ENCODE measurements around the gene EPB41. TPM values are rescaled to one million over a fixed set of nuclear protein-coding genes. Genes with fewer than 3 reads are reported as not detected.

EPB41 gene
- total RNA-seq, 1 experiment from 2014 or later: 39.4 TPM

DNA sequence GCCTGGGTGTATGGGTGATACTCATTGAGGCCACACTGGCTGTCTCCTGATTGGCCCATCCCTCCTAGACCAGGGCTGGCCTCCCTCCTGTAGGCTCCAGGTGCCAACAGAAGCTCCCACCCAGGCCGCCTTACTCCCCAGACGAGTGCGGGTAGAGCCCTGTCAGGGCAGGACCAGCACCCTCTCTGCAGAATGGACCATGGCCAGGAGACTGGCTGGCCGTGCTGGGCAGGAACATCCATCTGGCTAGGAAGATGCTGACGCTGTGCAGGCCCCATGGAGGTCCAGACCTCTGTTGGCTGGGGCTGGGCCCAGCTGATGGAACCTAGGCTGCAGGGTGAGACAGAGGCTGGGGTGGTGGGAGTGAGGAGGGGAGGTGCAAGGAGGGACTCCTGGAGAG lies 25.0 kb upstream of the EPB41 start:
- no peak for DNase-seq (ENCODE audit: low spot score)
- in situ Hi-C loops (cut with HindIII; ENCODE audit: low sequenced_read_pairs): no loop called here

DNA sequence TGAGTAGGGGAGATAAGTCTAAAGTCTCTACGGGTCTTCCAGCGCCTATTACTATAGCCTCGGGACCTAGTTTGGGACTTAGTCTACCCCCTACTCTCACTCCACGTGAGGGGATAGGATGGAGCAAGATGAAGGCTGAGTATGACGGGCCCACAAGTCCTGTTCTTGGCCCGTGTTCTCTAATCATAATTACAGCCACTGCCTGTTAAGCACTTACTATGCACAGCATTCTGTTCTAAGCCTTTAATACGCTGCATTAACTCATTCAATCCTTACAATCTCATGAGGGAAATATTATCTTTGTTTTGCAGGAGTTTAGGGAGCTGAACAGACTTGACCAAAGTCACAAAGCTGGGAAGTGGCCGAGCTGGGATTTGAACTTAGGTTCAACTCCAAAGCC lies 23.9 kb upstream of the EPB41 start:
- in situ Hi-C loops (cut with HindIII; ENCODE audit: low sequenced_read_pairs): no loop called here
- DNase-seq (ENCODE audit: low spot score): no peak

DNA sequence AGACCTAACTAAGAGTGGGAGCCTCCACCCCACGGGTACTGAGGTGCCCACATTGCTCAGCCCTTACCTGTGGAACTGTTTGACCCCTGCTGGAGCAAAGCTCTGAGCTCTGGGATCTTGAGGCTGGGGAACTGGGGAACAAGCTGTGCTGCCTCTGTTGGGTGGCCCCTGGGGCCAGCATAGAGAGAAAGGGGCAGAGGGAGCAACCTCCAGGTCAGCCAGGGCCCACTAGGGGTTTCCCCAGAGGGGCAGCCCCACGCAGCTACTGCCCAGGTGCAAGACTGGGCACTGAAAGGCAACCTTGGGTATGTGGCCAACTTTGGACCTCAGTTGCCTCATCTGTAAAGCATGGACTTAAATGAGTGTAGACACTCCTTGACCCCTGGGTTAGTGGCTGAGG lies 23.5 kb upstream of the EPB41 start:
- in situ Hi-C loops (cut with HindIII; ENCODE audit: low sequenced_read_pairs): no loop called here
- no peak for DNase-seq (ENCODE audit: low spot score)

DNA sequence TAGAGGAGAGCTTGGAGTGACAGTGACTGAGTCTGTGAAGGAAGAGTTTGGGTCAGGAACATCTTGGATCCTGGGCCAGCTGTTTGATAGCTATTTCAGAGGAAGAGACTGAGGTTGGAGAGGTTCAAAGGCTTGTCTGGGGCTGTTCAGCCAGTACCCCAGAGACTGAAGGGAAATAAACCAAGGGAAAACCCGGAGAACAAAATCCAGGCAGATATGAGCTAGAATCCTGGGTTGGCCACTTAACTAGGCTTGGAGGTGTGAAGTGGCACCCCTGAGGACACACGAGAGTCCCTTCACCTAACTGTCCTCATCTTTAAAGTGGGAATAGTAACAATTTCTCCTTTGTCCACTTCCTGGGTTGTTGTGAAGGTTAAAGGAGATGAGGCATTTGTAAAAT lies 23.1 kb upstream of the EPB41 start:
- DNase-seq (ENCODE audit: low spot score): no peak
- in situ Hi-C loops (cut with HindIII; ENCODE audit: low sequenced_read_pairs): no loop called here

DNA sequence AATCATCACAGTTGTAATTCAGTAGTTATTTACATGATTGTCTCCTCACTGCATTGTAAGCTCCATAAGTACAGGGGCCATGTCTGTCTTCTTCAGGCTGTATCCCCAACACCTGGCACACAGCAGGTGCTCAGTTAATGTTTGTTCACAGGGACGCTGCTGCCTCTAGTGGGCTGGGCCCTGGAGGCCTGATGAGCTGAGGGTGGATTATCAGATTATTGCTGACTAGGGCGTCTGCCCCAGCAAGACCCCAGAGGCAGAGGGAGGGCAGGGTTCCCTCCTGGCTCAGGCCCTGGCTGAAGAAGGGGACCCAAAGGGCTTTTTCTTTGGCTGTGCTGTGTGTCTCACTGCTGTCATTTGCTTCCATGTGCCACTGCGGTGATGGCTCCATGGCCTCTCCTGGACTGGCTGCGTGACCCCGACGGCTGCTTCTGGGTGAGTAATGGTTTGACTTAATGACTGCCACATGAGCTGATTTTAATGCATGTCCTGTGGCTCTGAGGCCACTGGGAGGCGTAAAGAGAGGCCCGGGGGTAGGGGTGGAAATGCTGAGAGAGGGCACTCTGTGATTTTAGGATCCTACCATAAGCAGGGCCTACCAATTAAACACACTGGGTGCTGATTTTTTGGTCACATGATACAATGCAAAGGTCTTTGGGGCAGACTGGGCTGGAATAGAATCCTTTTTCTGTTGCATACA lies 20.8 kb upstream of the EPB41 start:
- in situ Hi-C loops (cut with HindIII; ENCODE audit: low sequenced_read_pairs): no loop called here

DNA sequence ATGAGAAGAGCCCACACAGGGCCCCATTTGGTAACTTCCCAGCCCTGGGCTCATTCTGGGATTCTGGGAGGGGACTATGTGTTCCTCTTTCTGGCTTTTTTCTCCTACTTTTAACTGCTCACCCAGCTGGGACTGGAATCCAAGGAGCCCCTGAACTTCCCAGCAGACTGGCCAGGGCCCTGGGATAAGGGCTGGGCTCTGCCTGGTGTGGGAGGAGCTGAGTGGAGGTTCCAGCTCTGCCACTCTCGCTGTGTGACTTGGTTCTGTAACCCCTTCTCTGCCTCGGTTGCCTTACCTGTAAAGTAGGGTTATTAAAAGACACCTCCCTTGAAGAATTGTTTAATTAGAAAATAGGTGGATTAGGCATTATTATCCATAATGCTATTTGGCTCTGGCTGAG lies 19.6 kb upstream of the EPB41 start:
- in situ Hi-C loops (cut with HindIII; ENCODE audit: low sequenced_read_pairs): no loop called here

More for the DNA sequence above, 20.8 kb upstream of the EPB41 start:
- DNase-seq (ENCODE audit: low spot score): no peak

DNA sequence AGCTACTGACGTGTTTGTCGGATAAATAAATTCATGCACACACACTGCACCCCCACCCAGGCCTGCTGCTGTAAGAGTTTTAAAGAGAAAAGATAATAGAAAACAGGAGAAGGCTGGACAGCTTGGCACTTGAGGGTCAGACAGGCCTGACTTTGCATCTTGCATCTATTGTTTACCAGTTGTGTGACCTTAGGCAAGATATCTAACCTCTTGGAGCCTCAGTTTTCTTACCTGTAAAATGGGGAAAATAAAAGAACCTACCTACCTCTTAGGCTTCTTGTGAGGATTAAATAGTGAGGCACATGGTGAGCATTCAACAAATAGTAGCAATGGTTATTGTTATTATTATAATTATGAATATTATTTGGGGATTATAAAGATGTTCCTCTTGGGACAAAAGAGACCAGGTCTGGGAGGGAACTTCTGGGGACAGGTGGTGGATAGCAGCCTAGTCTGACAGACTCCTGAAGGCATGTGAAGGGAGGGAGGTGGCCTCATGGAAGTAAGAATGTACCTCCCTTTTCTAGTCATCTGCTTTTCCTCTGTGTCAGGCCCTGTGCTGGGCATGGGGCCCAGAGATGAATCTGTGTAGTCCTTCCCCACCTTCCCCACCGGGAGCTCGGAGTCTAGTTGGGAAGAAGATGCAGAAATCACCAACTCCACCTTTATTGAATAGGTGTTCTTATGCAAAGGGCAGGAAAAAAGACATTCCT lies 18.3 kb upstream of the EPB41 start:
- in situ Hi-C loops (cut with HindIII; ENCODE audit: low sequenced_read_pairs): no loop called here
- no peak for DNase-seq (ENCODE audit: low spot score)

More for the DNA sequence above, 19.6 kb upstream of the EPB41 start:
- no peak for DNase-seq (ENCODE audit: low spot score)

DNA sequence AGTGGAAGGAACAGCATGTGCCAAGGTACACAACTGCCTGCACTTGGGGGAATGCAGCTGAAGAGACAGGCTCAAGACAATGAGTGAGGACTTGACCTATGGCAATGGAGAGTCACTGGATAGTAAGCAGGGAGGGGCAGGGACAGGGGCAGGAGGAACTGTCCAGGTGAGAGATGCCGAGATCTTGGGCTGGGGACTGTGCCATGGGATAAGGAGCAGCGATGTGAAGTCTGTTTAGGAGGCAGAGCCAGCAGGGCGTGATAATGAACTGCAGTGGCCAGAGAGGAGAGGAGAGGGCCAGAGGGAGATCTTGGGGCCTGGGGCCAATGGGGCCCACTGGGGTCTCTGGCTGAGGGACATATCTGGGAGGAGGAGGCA lies 17.8 kb upstream of the EPB41 start:
- no peak for DNase-seq (ENCODE audit: low spot score)
- in situ Hi-C loops (cut with HindIII; ENCODE audit: low sequenced_read_pairs): no loop called here

DNA sequence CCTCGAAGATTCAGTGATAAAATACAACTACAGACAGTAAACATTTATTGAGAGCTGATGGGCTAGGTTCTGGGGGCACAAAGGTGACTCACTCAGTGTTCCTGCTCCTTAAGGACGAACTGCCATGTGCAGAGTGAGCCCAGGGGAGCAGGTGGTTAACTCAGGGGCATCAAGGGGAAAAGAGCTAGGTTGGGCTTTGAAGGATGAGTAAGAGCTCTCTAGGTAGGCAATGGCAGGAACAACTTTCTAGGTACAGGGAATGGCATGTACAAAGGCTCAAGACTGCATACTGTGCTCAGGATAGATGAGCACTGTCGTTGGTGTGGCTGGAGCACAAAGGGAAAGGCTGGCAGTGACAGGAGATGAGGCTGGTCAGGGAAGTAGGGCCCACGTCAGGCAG lies 16.6 kb upstream of the EPB41 start:
- in situ Hi-C loops (cut with HindIII; ENCODE audit: low sequenced_read_pairs): no loop called here
- no peak for DNase-seq (ENCODE audit: low spot score)

DNA sequence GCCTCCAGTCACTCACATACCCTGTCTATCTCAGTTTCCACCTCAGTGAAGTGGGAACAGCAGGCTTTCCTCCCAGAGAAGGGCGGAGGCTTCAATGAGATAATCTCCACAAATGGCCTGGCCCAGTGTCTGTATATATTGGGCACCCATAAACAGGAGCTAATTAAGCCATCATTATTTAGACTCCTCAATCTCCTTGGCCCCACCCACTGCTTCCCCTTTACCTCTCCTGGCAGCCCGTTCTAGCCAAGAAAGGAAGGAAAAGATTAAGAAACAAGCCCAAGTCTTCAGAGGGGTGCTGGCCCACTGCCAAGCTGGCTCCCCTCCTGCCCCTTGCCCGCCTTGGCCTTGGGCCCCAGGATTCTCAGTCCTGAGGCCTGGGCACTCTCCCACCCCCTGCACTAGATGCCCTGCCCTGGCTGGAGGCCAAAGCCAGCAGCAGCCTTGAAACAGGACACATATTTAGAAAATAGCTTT lies 15.9 kb upstream of the EPB41 start:
- DNase-seq (ENCODE audit: low spot score): no peak
- in situ Hi-C loops (cut with HindIII; ENCODE audit: low sequenced_read_pairs): no loop called here

DNA sequence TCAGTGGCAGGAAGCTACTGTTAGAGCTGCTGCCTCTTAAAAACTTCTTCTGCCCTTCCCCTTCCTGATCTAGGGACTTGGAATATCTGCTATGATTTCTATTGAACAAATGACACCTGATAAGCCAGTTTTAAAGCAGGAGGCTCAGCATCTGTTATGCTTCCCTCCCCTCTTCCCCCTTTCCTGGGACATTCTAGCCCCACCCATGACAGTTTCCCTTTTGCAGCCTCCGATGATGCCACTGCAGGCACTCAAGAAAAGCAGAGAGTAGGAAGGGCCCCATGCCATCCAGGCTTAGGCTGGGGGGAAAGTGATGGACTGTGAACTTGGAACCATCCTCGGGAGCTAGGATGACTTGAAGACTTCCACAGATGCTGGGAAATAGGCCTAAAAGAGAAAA lies 15.1 kb upstream of the EPB41 start:
- no peak for DNase-seq (ENCODE audit: low spot score)
- in situ Hi-C loops (cut with HindIII; ENCODE audit: low sequenced_read_pairs): no loop called here

DNA sequence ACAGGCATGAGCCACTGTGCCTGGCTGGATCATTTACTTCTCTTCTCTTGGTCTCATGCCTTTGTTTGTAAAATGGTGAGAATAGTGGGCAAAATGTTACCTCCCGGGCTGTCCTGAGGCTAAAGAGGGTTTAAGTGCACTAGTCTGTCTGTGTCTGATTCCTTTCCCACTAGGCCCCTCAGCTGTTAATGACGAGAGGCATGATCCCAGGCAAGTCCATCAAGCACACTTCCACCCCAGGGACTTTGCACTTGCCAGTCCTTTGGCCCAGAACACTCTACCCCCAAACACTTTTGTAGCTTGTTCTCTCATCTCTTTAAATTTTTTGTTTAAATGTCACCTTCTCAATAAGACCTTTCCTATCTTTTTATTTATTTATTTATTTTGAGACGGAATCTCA lies 13.8 kb upstream of the EPB41 start:
- in situ Hi-C loops (cut with HindIII; ENCODE audit: low sequenced_read_pairs): no loop called here
- no peak for DNase-seq (ENCODE audit: low spot score)

DNA sequence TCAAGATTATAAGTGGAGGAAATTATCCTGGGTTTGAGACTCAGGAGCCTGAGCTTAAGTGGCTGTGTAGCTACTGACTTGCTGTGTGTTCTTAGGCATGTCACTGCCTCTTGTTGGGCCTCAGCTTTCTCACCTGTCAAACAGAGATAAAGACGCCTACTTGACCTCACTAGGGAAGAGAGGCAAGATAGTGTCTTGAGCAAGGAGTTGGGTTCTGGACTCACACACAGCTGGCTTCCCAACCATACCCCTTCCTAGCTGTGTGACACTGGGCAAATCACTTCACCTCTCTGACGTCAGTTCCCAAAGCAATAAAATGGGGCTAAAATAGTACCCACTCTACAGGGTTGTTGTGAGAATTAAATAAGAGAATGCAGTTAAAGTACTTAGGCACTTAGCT lies 11.6 kb upstream of the EPB41 start:
- DNase-seq (ENCODE audit: low spot score): no peak
- in situ Hi-C loops (cut with HindIII; ENCODE audit: low sequenced_read_pairs): no loop called here

DNA sequence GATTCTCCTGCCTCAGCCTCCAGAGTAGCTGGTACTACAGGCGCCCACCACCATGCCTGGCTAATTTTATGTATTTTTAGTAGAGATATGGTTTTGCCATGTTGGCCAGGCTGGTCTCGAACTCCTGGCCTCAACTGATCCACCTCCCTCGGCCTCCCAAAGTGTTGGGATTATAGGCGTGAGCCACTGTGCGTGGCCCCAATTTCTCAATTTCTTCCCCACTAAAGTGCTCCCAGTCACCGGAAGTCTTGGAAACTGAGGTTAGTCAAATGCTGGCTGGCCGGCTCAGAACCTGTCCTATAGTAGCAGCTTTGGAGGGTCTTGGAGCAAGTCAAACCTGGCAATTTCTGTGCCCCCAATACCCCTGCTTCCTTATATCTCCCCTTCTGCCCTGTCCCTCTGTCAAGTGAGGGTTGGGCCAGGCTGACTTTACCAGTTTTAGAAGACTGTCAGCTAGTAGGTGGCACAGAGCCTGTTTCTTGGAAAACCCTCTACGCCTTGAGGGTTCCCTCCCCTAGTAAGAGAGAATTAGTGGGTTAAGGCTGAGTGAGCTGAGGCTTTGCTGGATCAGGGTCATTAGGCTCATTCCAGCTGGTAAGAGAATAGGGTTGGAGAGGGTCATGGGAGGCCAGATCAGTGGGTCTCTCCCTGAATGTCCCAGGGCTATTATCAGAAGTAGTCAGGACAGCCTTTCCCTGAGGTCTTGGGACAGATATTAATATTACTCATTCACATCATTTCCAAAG lies 8.3 kb upstream of the EPB41 start:
- DNase-seq (ENCODE audit: low spot score): no peak
- in situ Hi-C loops (cut with HindIII; ENCODE audit: low sequenced_read_pairs): no loop called here

DNA sequence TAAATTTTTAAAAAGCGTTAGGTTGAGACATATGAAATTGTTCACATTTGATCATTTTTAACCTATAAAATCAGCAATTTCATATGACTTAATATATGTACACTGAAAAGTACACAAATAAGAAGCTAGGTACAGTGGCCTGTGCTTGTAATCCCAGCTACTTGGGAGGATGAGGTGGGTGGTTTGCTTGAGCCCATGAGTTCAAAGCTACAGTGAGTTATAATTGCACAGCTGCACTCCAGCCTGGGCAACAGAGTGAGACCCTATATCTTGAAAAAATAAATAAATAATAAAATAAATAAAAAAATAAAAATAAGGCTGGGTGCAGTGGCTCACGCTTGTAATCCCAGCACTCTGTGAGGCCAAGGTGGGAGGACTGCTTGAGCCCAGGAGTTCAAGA lies 5.2 kb upstream of the EPB41 start:
- in situ Hi-C loops (cut with HindIII; ENCODE audit: low sequenced_read_pairs): no loop called here
- DNase-seq (ENCODE audit: low spot score): no peak

DNA sequence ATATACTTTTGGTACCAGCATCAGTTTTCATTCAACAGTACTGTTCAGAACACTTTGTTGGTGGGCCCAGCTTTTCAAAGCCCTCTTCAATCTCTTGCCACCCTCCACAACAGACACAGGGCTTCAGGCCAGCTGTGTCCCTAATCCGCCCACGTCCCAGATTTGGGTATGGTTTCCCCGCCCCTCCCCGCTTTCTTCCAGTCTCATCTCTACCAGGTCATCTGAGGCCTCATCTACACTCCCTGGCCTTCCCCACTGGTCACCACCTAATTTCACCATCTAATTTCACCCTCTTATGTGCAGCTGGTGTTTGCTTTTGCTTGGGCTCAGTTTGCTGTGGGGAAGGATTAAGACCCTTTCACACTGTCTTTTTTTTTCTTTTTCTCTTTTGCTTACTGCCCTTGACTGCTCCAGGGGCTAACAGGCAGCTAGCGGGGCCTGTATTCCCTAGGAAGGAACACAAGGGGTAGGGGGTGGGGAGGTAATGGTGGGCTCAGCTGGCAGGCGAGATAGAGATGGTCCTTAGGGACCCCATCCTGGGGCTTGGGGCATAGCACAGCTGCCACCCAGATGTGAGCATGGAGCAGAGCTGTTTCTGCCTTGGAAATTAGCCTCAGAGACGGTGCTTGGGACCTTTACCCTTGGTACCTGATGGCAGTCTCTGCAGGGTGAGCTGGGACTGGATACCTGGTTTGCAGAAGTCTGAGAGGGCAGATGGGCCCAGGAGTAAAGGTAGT lies 3.8 kb upstream of the EPB41 start:
- in situ Hi-C loops (cut with HindIII; ENCODE audit: low sequenced_read_pairs): no loop called here
- DNase-seq (ENCODE audit: low spot score): no peak

DNA sequence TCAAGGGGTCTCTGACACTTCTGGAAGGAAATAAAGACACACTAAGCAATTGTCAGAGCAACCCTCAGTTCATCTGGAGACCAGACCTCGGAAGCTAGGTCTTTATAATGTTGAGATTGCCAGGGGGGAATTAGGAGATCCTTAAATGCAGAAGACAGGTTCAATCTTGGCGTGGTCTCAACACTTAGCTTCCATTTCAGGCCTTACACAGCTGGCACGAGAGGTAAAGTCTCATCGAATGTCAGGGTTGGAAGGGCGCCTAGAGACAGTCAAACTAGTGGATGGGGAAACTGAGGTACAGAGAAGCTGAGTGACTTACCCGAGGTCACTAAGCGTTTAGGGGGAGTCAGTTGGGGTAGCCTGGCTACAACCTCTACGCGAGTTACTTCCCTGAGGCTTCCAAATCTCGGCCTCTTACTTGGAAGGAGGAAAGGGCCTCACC lies 562 bp upstream of the EPB41 start:
- no peak for DNase-seq (ENCODE audit: low spot score)
- in situ Hi-C loops (cut with HindIII; ENCODE audit: low sequenced_read_pairs): no loop called here

DNA sequence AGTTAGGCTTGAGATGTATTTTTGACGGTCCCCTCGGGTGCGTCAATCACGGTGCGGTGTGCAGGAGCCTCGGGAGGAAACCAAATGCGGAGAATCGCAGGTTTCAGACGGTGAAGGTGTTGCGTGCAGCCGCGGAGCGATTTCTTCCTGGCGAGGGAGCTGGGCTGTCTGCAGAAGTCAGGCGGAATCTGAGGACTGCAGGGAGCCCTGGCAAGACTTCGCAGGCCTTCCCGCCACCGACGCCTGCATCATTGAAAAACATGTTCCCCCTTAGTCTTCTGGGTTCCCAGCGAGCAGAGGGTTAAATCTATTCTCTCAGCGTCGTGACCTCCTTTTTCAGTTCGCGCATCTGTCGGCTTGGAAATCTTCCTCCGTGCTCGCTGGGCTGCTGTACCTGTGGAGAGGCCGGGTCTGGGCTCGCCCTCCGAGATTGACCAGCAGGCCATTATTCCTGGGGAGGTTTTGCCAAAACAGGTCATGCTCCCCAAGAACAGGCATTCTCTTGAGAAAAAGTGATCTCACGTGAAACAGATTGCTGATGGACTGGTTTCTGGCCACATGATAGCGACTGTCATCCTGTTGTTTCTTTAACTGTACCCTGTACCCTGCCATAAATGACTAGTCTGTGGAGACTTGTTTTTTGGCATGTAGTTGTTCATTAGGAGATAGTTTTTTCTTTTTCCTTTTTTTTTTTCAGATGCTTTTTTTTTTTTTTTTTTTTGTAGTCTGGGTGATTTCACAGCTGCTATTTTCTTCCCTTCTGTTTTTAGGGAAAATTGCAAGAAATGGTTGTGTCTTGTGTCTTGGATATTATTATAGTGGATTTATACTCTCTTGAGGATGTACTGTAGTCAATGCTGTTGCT lies 894 bp downstream of the EPB41 start:
- in situ Hi-C loops (cut with HindIII; ENCODE audit: low sequenced_read_pairs): no loop called here
- DNase-seq (ENCODE audit: low spot score): peak; percentile 94

DNA sequence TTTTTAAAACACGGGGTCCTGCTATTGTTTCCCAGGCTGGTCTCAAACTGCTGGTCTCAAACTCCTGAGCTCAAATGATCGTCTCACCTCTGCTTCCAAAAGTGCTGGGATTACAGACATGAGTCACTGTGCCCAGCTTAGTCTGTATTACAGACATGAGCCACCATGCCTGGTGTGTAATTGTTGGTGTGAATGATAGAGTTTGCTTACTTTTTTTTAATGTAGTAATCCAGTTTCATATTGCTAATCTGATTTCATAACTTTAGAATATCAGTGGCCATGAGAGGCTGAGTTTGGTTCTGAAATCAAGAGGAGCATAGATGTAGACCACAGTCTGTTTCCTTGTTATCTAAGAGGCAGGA lies 3.4 kb downstream of the EPB41 start:
- in situ Hi-C loops (cut with HindIII; ENCODE audit: low sequenced_read_pairs): no loop called here
- DNase-seq (ENCODE audit: low spot score): no peak
